GM12873 (cell line): ENCODE measurements around the gene TMEM201.

Experiments used
- CTCF ChIP-seq: IDR thresholded peaks from 2 replicates; pipeline ENCODE4 v1.5.1; 2012; ENCODE audit warnings: low read depth, mild to moderate bottlenecking, moderate library complexity, low read length, control low read depth; ENCODE audit not compliant: insufficient read depth; ENCODE audit errors: missing control alignments

The TMEM201 gene

DNA sequence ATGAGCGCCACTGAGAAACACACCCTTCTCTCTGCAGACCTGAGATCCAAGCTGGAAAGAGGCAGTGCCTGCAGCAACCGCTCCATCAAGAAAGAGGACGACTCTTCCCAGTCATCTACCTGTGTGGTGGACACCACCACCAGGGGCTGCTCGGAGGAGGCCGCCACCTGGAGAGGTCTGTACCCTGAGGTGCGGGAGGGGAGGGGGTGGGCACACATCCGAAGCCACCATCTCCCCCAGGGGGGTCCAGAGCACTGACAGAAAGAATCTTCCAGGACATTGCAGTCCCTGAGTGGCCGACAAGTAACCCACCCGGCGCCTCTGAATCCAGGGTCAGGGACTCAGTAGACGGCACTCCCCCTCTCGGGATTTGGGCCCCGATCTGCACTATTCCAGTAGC is 23.0 kb downstream of the TMEM201 start:
- TF ChIP-seq CTCF = no peak

- no peak for TF ChIP-seq CTCF
These were observed 23.6 kb downstream of the TMEM201 start for GRCh38 chr1:9612162-9612845.

- no peak for TF ChIP-seq CTCF
These were observed 24.3 kb downstream of the TMEM201 start for GRCh38 chr1:9612871-9613624.

GRCh38 chr1:9613625-9614299 is 25.1 kb downstream of the TMEM201 start:
- TF ChIP-seq CTCF = no peak

GRCh38 chr1:9615316-9616063 is 26.8 kb downstream of the TMEM201 start:
- TF ChIP-seq CTCF = peak; percentile 91

GRCh38 chr1:9618909-9619679 is 30.4 kb downstream of the TMEM201 start:
- no peak for TF ChIP-seq CTCF
